HepG2 (cell line): ENCODE results near the gene TEF. TPM values are rescaled to one million over a fixed set of nuclear protein-coding genes. Genes with fewer than 3 reads are reported as not detected.

Source experiments
- E2F1 ChIP-seq: sonication (generic); formaldehyde crosslinking; IDR thresholded peaks from 2 replicates; pipeline ENCODE4 v1.5.0; 2020; ENCODE audit warnings: missing genetic modification reagents
- EP300 ChIP-seq, 3 experiments: sonication (generic) in 1 of 3; formaldehyde crosslinking in 1 of 3; IDR thresholded peaks; 2 replicates each; pipeline versions ENCODE4 v1.5.1 to v1.6.1; 2011 to 2020; ENCODE audit warnings: low read depth in 2 of 3, low read length in 2 of 3, borderline replicate concordance in 1 of 3, improper control_type of control experiment in 1 of 3, mild to moderate bottlenecking in 1 of 3, missing genetic modification reagents in 1 of 3, moderate library complexity in 1 of 3
- ETS1 ChIP-seq: sonication (generic); formaldehyde crosslinking; IDR thresholded peaks from 2 replicates; pipeline ENCODE4 v1.4.0; 2020; ENCODE audit warnings: missing genetic modification reagents
- GATA4 ChIP-seq: sonication (generic); IDR thresholded peaks from 2 replicates; pipeline ENCODE4 v1.6.1; 2016; ENCODE audit warnings: antibody characterized with exemption, low read depth, borderline replicate concordance
- JDP2 ChIP-seq: sonication (generic); formaldehyde crosslinking; IDR thresholded peaks from 2 replicates; pipeline ENCODE4 v1.8.1; 2022; ENCODE audit warnings: missing genetic modification reagents, borderline replicate concordance
- KMT2B ChIP-seq: IDR thresholded peaks from 2 replicates; pipeline ENCODE4 v1.6.1; 2016; ENCODE audit warnings: missing genetic modification reagents, missing compliant biosample characterization
- MAF1 ChIP-seq: sonication (generic); formaldehyde crosslinking; IDR thresholded peaks from 2 replicates; pipeline ENCODE4 v1.5.0; 2020; ENCODE audit warnings: missing genetic modification reagents, borderline replicate concordance
- MXI1 ChIP-seq: IDR thresholded peaks from 3 replicates; pipeline ENCODE4 v1.6.1; 2012; ENCODE audit warnings: low read depth, low read length, inconsistent platforms, borderline replicate concordance
- NBN ChIP-seq: fragments of 450-650 bp; conservative IDR thresholded peaks from 2 replicates; pipeline ENCODE4 v1.6.1; 2017
- NFATC3 ChIP-seq: sonication (generic); formaldehyde crosslinking; IDR thresholded peaks from 2 replicates; pipeline ENCODE4 v1.5.1; 2020; ENCODE audit warnings: mild to moderate bottlenecking, missing genetic modification reagents
- NFE2L1 ChIP-seq: sonication (generic); formaldehyde crosslinking; IDR thresholded peaks from 2 replicates; pipeline ENCODE4 v1.4.0; 2020; ENCODE audit warnings: missing genetic modification reagents, mild to moderate bottlenecking, borderline replicate concordance
- NFKBIZ ChIP-seq: IDR thresholded peaks from 2 replicates; pipeline ENCODE4 v1.6.1; 2018; ENCODE audit warnings: missing genetic modification reagents, missing compliant biosample characterization
- PATZ1 ChIP-seq: sonication (generic); formaldehyde crosslinking; IDR thresholded peaks from 2 replicates; pipeline ENCODE4 v1.4.0; 2020; ENCODE audit warnings: missing genetic modification reagents
- RFX3 ChIP-seq: IDR thresholded peaks from 2 replicates; pipeline ENCODE4 v1.6.1; 2016; ENCODE audit warnings: missing biosample characterization, missing genetic modification reagents
- SKIL ChIP-seq: sonication (generic); formaldehyde crosslinking; IDR thresholded peaks from 2 replicates; pipeline ENCODE4 v1.8.0; 2022; ENCODE audit warnings: missing genetic modification reagents, mild to moderate bottlenecking, moderate library complexity, borderline replicate concordance
- SP4 ChIP-seq: sonication (generic); formaldehyde crosslinking; IDR thresholded peaks from 2 replicates; pipeline ENCODE4 v1.8.1; 2023; ENCODE audit warnings: mild to moderate bottlenecking, missing genetic modification reagents
- STAT5B ChIP-seq: sonication (generic); formaldehyde crosslinking; IDR thresholded peaks from 2 replicates; pipeline ENCODE4 v1.4.0; 2020; ENCODE audit warnings: missing genetic modification reagents
- SUZ12 ChIP-seq: fragments of 150-350 bp; IDR thresholded peaks from 2 replicates; pipeline ENCODE4 v1.6.1; 2014; ENCODE audit warnings: low read depth, low read length
- TAF15 ChIP-seq: fragments of 200-400 bp; formaldehyde crosslinking; IDR thresholded peaks from one replicate; pipeline ENCODE4 v1.6.1; 2018; ENCODE audit warnings: mild to moderate bottlenecking, low read depth, low read length; ENCODE audit not compliant: poor library complexity, severe bottlenecking
- TARDBP ChIP-seq: sonication (generic); formaldehyde crosslinking; IDR thresholded peaks from 2 replicates; pipeline ENCODE4 v1.8.0; 2022; ENCODE audit warnings: mild to moderate bottlenecking, missing genetic modification reagents
- ZIK1 ChIP-seq: sonication (generic); formaldehyde crosslinking; IDR thresholded peaks from 2 replicates; pipeline ENCODE4 v1.5.0; 2020; ENCODE audit warnings: mild to moderate bottlenecking, low read depth, missing genetic modification reagents, borderline replicate concordance
- ZNF20 ChIP-seq: sonication (generic); formaldehyde crosslinking; IDR thresholded peaks from 2 replicates; pipeline ENCODE4 v1.4.0; 2020; ENCODE audit warnings: mild to moderate bottlenecking, moderate library complexity, missing genetic modification reagents
- ZNF546 ChIP-seq: sonication (generic); formaldehyde crosslinking; conservative IDR thresholded peaks from 2 replicates; pipeline ENCODE4 v1.8.1; 2023; ENCODE audit warnings: mild to moderate bottlenecking, missing genetic modification reagents
- ZSCAN9 ChIP-seq: IDR thresholded peaks from 2 replicates; pipeline ENCODE4 v1.6.1; 2016; ENCODE audit warnings: borderline replicate concordance
- polyA plus RNA-seq, 8 experiments: library from polyadenylated mRNA; depleted of rRNA in 3 of 8; stranded (reverse) in 7 of 8; unstranded in 1 of 8; fragments of >200 nt; fragmentation: Illumina TruSeq in 4 of 8; extraction: Trizol in 4 of 8; gene quantifications; 2 replicates each; pipeline versions ENCODE4 v1.2.1 to v1.2.3, GENCODE V29; 2011 to 2016; ENCODE audit warnings: low read depth in 4 of 8, missing spikeins in 1 of 8, mixed read lengths in 1 of 8; ENCODE audit not compliant: insufficient read depth in 1 of 8
- total RNA-seq, 5 experiments: library from RNA; depleted of rRNA; stranded (reverse); fragments of >200 nt; fragmentation: Illumina TruSeq; extraction: Trizol; gene quantifications; 2 replicates each; pipeline ENCODE4 v1.2.3, GENCODE V29; 2016; ENCODE audit warnings: low read depth in 1 of 5

Gene TEF
- total and polyA plus RNA-seq, 2 of the 13 experiments (the other 11 are each of a cell fraction or from before 2014, with no cell fraction given), result 7.6 to 11.2 TPM

- TF ChIP-seq PATZ1 (CRISPR knock-in tag) (no peak), E2F1 (no peak), EP300 (IDR thresholded peaks at IDR 0.05; ENCODE audit: low read depth in 2 of 2, low read length in 2 of 2) (no peak), EP300 (CRISPR knock-in tag; IDR thresholded peaks at IDR 0.05; ENCODE audit: borderline replicate concordance) (no peak), SKIL (CRISPR knock-in tag) (no peak), MAF1 (no peak), NFE2L1 (CRISPR knock-in tag) (no peak), MXI1 (no peak), STAT5B (CRISPR knock-in tag) (no peak), JDP2 (CRISPR knock-in tag) (no peak; the same call in 1 of the 2 replicates), ZSCAN9 (CRISPR knock-in tag) (no peak), KMT2B (CRISPR knock-in tag) (no peak), RFX3 (CRISPR knock-in tag) (no peak), NBN (no peak), GATA4 (peak; percentile 47; the same call in 1 of the 2 replicates), NFKBIZ (no peak), NFATC3 (CRISPR knock-in tag) (no peak), TAF15 (no peak), TARDBP (CRISPR knock-in tag) (no peak), ZNF546 (CRISPR knock-in tag) (no peak), SP4 (CRISPR knock-in tag) (peak; percentile 24; the same call in 1 of the 2 replicates), ETS1 (CRISPR knock-in tag) (no peak; the same call in 1 of the 2 replicates), ZIK1 (CRISPR knock-in tag) (no peak), ZNF20 (no peak; the same call in 1 of the 2 replicates), SUZ12 (no peak)
Observed at GRCh38 chr22:41447435-41448188, 65.9 kb downstream of the TEF start (continued).
